Transverse colon (tissue), 4 donors: ENCODE data around the gene CIDEA. TPM values are rescaled to one million over a fixed set of nuclear protein-coding genes. Genes with fewer than 3 reads are reported as not detected.
"Not testable (repeated sequence)": the region's sequence is repeated elsewhere in the genome, so short reads cannot be mapped to it uniquely, and the experiment has no call there.

ENCODE experiments used
- DNase-seq: peaks from one replicate; pipeline ENCODE4 v3.0.0-alpha.2; 2019
- H3K27ac ChIP-seq, 4 donors: fragments of 200-600 bp; sonication (generic); 2 replicates each; pipeline ENCODE4 v1.5.1; 2016 to 2018; ENCODE audit warnings: inconsistent platforms in 4 of 4
- H3K27me3 ChIP-seq: fragments of 200-600 bp; sonication (generic); 2 replicates; pipeline ENCODE4 v1.5.1; 2017; ENCODE audit warnings: inconsistent platforms
- H3K36me3 ChIP-seq, 4 donors: fragments of 200-600 bp; sonication (generic); 2 replicates each; pipeline ENCODE4 v1.5.1; 2017 to 2019; ENCODE audit warnings: inconsistent platforms in 4 of 4
- H3K4me1 ChIP-seq, 4 donors: fragments of 200-600 bp; sonication (generic); 2 replicates each; pipeline ENCODE4 v1.5.1; 2017 to 2020; ENCODE audit warnings: inconsistent platforms in 4 of 4
- H3K4me3 ChIP-seq, 4 donors: fragments of 200-600 bp; sonication (generic); 1 replicate in 1 of 4; 2 replicates in 3 of 4; pipeline versions ENCODE4 v1.5.1 to v1.6.1; 2017 to 2019; ENCODE audit warnings: inconsistent platforms in 4 of 4
- H3K9me3 ChIP-seq, 2 donors: fragments of 200-600 bp; sonication (generic); 2 replicates each; pipeline ENCODE4 v1.5.1; 2017 to 2019; ENCODE audit warnings: inconsistent platforms in 2 of 2
- EP300 ChIP-seq: sonication (generic); formaldehyde crosslinking; IDR thresholded peaks from one replicate; pipeline ENCODE4 v1.6.1; 2017; ENCODE audit warnings: antibody characterized with exemption, low read depth
- POLR2A ChIP-seq: fragments of 450-650 bp; IDR thresholded peaks from one replicate; pipeline ENCODE4 v1.6.1; 2016; ENCODE audit warnings: antibody characterized with exemption, mild to moderate bottlenecking, moderate library complexity
- POLR2AphosphoS5 ChIP-seq, 3 donors: sonication (generic); formaldehyde crosslinking; IDR thresholded peaks; one replicate each; pipeline ENCODE4 v1.6.1; 2016; ENCODE audit warnings: antibody characterized with exemption in 3 of 3
- WGBS, 2 donors: methylation state at CpG; one replicate each; pipeline ENCODE4 v1.1.5; 2018; ENCODE audit warnings: low coverage in 1 of 2; 5-methylcytosine and 5-hydroxymethylcytosine counted together
- in situ Hi-C, 4 donors: fragments of 200-750 bp; cut with MboI; loops; one replicate each; pipeline versions ENCODE4 v1.15.0 to v1.15.1; 2017; ENCODE audit warnings: low sequenced_read_pairs in 3 of 4, low pct_ligation_motif_present in 1 of 4, low pct_unique_long_range_greater_than_20kb in 1 of 4
- intact Hi-C: fragments of 100-400 bp; cut with DNase I; formaldehyde crosslinking; loops from one replicate; pipeline ENCODE4 v1.15.1; 2023; ENCODE audit warnings: low total_unique reads
- total RNA-seq, 4 donors: library from RNA; depleted of rRNA; stranded (reverse); fragments of >200 nt; gene quantifications; one replicate each; pipeline ENCODE4 v1.1.0, GENCODE V29; 2016
- TF ChIP-seq, protein P1 (sequence below), 5 experiments: fragments of 200-600 bp in 3 of 5; fragments of 450-650 bp in 2 of 5; sonication (generic) in 3 of 5; IDR thresholded peaks; 1 replicate in 2 of 5; 2 replicates in 3 of 5; pipeline ENCODE4 v1.5.1; 2016 to 2017; ENCODE audit warnings: antibody characterized with exemption in 5 of 5, inconsistent platforms in 3 of 5, mild to moderate bottlenecking in 2 of 5, moderate library complexity in 1 of 5

CIDEA gene
- 1 to 10 TPM in 2 of 4 donors, under 1 TPM in 1, not detected in 1; 0.68 to 3.8 (median 3.7) TPM for total RNA-seq

- WGBS, 2 donors: 18% methylated on average over 58 of the region's 69 CpGs; no CpG with 5 or more reads in 1 of the 2 donors
- Histone ChIP-seq H3K4me1 (peaks cover 6 to 13% (median 9%) of the 10 kb centered on the region in 4 donors), H3K27ac (no peak within 1 kb of the TSS), H3K27me3 (peaks cover 37% of the 10 kb centered on the region), H3K36me3 (no peaks in the 10 kb centered on the region), H3K9me3 (no peaks in the 10 kb centered on the region), H3K4me3 (peak within 1 kb of the TSS in 2 of 4 donors; percentile 17 to 38)
- TF ChIP-seq POLR2A: no peak
- no peak for TF ChIP-seq POLR2AphosphoS5 (IDR thresholded peaks at IDR 0.05)
- TF ChIP-seq, protein P1, sequence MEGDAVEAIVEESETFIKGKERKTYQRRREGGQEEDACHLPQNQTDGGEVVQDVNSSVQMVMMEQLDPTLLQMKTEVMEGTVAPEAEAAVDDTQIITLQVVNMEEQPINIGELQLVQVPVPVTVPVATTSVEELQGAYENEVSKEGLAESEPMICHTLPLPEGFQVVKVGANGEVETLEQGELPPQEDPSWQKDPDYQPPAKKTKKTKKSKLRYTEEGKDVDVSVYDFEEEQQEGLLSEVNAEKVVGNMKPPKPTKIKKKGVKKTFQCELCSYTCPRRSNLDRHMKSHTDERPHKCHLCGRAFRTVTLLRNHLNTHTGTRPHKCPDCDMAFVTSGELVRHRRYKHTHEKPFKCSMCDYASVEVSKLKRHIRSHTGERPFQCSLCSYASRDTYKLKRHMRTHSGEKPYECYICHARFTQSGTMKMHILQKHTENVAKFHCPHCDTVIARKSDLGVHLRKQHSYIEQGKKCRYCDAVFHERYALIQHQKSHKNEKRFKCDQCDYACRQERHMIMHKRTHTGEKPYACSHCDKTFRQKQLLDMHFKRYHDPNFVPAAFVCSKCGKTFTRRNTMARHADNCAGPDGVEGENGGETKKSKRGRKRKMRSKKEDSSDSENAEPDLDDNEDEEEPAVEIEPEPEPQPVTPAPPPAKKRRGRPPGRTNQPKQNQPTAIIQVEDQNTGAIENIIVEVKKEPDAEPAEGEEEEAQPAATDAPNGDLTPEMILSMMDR (IDR thresholded peaks at IDR 0.05): no peak
- TF ChIP-seq EP300: no peak
- intact Hi-C loops (no loop called here), in situ Hi-C loops (no loop called here)
- DNase-seq: no peak
These were observed at the start of gene CIDEA for GRCh38 chr18:12254136-12254819. Gene CIDEA (plus strand): TSS chr18:12254361. CDS start chr18:12254384, 23 bp downstream.

DNA sequence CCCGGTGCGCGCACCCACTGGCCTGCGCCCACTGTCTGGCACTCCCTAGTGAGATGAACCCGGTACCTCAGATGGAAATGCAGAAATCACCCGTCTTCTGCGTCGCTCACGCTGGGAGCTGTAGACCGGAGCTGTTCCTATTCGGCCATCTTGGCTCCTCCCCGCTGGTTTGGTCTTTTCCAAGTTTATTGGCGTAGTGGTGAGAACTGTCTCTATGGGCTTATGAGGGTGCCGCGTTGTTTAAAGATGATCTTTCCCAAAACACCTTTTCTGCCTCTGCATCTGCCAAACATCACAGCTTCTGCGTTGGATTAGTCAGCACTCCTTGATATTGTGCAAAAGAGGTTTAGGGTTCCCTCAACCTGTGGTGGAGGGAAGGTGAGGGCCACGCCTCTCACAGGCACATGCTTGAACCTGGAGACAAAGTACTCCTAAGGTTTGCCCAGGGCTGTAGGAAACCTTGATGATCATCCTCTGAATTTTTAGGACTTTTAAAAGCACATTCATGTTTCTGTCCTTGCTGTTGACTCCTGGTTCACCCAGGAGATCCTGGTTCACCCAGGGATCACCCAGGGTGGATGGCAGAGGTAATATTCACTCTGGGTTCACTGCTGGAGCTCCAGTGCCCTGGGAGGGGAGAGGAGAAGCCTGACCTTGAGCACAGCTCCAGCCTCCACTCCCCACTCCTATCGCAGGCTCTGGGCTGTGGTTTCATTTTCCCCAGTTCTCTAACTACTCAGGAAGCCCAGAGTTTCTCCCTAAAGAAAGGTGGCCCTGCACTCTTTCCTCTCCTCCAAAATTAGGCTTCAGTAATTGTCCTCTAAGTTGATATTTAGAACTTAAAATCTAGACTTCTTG, 45.6 kb upstream of the CIDEA start:
- H3K27ac ChIP-seq, H3K4me3 ChIP-seq, H3K36me3 ChIP-seq, H3K9me3 ChIP-seq, H3K27me3 ChIP-seq, intact Hi-C loops, H3K4me1 ChIP-seq, DNase-seq: not testable (repeated sequence)
- in situ Hi-C loops: loop anchor here in 1 of 4 donors (25.0 kb wide), 1 partner anchor 1596 kb away; no protein-coding TSS in a partner anchor
- WGBS, 2 donors: 50 to 91% methylated on average over 1 to 11 of the region's 18 CpGs

DNA sequence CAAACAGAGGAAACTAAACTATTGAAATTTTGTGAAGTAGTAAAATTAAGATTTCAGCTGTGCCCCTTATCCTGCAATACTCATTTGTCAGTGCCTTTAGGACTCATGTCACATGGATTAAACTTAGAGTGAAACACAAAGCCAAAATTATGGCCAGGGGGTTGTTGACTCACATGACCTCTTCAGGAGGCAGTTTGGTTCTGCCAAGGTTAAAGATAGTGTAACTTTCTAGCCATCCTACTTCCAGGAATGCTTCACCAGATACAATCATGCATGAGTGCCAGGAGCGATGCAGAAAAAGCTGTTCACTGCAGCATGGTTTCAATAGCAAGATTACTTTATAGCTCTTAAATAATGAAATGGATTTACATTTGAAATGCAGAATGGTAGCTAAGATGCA, 41.9 kb upstream of the CIDEA start:
- WGBS, 2 donors: no CpG with 5 or more reads among the region's 1 CpG
- DNase-seq, H3K27ac ChIP-seq, intact Hi-C loops, H3K4me1 ChIP-seq, H3K4me3 ChIP-seq, H3K27me3 ChIP-seq, H3K36me3 ChIP-seq, H3K9me3 ChIP-seq: not testable (repeated sequence)
- in situ Hi-C loops: loop anchor here in 2 of 4 donors (5.0 to 25.0 kb wide), 2 partner anchors 1590 to 1600 kb away; no protein-coding TSS in a partner anchor

- 75% methylated on average over 1 of the region's 1 CpG; no CpG with 5 or more reads in 1 of the 2 donors for WGBS, 2 donors
- in situ Hi-C loops: loop anchor here in 2 of 4 donors (5.0 to 25.0 kb wide), 2 partner anchors 1592 to 1602 kb away; no protein-coding TSS in a partner anchor
- DNase-seq, H3K4me1 ChIP-seq, H3K27me3 ChIP-seq, H3K27ac ChIP-seq, intact Hi-C loops, H3K36me3 ChIP-seq, H3K4me3 ChIP-seq, H3K9me3 ChIP-seq: not testable (repeated sequence)
These were observed 39.7 kb upstream of the CIDEA start for GRCh38 chr18:12214296-12215005.

DNA sequence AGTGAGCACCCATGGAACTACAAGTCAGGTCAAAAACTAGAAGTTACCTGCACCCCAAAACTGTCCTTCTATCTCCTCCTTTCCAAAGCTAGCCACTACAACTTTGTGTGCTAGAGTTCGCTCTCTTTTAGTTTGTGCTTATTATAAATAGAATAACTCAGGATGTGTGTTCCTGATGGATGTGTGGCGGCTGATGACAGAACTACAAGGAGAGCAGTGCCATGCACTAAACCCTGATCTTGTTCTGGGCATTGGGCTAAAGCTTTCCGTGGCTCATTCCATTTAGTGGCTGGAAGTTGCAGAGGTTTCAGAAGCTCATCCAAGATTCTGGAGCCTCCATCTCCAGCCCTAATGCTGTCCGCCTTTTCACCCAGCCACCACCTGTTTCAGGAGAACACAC, 37.7 kb upstream of the CIDEA start:
- H3K27me3 ChIP-seq, intact Hi-C loops, H3K4me3 ChIP-seq, H3K4me1 ChIP-seq, H3K27ac ChIP-seq, H3K36me3 ChIP-seq, DNase-seq, H3K9me3 ChIP-seq: not testable (repeated sequence)
- in situ Hi-C loops: loop anchor here in 1 of 4 donors (25.0 kb wide), 1 partner anchor 1604 kb away; no protein-coding TSS in a partner anchor
- WGBS, 2 donors: 86 to 95% methylated on average over 2 of the region's 4 CpGs

DNA sequence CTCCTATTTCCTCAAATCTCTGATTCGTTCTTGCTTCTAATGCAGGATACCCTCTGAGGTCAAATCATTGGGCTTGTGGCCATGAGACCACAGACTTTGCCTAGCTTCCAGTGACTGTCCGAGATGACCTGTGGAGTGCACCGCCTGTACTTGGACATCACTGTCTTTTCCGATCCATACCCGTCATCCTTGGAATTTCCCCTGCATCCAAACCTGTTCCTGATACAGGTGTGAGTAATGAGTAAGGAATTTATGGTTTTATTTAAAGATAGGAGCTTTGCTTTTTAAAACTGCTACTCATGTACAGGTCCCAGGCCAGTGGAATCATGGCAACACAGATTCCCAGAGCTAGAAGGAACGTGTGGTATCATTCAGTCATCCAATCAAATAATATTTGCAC, 35.6 kb upstream of the CIDEA start:
- H3K9me3 ChIP-seq, H3K4me1 ChIP-seq, H3K27me3 ChIP-seq, H3K4me3 ChIP-seq, H3K27ac ChIP-seq, H3K36me3 ChIP-seq, DNase-seq, intact Hi-C loops: not testable (repeated sequence)
- in situ Hi-C loops: loop anchor here in 1 of 4 donors (25.0 kb wide), 1 partner anchor 1606 kb away; no protein-coding TSS in a partner anchor
- WGBS, 2 donors: 70% methylated on average over 5 of the region's 6 CpGs; no CpG with 5 or more reads in 1 of the 2 donors

- H3K36me3 ChIP-seq, H3K27me3 ChIP-seq, H3K4me1 ChIP-seq, intact Hi-C loops, DNase-seq, H3K27ac ChIP-seq, H3K9me3 ChIP-seq, H3K4me3 ChIP-seq: not testable (repeated sequence)
- in situ Hi-C loops: loop anchor here in 1 of 4 donors (25.0 kb wide), 1 partner anchor 1610 kb away; no protein-coding TSS in a partner anchor
- 67% methylated on average over 1 of the region's 2 CpGs; no CpG with 5 or more reads in 1 of the 2 donors for WGBS, 2 donors
These were observed 32.1 kb upstream of the CIDEA start for GRCh38 chr18:12222041-12222440.

DNA sequence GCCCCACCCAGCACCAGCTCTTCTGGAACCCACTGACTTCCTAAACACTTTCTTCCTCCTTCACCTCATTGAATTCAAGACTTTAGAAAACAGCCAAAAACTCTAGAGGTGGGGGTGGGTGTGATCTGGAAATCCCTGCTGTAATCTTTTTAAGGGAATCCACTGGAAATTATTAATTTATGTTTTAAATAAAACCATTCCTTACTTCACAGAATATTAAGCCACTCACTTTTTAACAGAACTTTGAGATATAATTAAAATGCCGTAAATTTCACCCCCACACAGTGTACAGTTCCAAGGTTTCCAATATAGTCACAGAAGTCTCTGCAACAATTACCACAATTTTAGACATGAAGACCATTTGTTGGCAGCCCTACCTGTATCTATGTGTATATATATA, 30.8 kb upstream of the CIDEA start:
- 83 to 92% methylated on average over 1 of the region's 1 CpG for WGBS, 2 donors
- H3K4me3 ChIP-seq, H3K4me1 ChIP-seq, intact Hi-C loops, H3K9me3 ChIP-seq, H3K36me3 ChIP-seq, H3K27ac ChIP-seq, DNase-seq, H3K27me3 ChIP-seq: not testable (repeated sequence)
- in situ Hi-C loops: loop anchor here in 1 of 4 donors (25.0 kb wide), 1 partner anchor 1611 kb away; no protein-coding TSS in a partner anchor
